ENCODE results near the gene PSMF1.

PSMF1 gene

GRCh38 chr20:1101533-1101932 is 16.9 kb upstream of the PSMF1 start:
- Histone ChIP-seq H3K9me2 (replicated peaks; ENCODE audit: insufficient read depth, low read length) (no peaks in the 10 kb centered on the region), H3K4me1 (ENCODE audit: low read length) (no peaks in the 10 kb centered on the region), H3K4me3 (ENCODE audit: low read length) (no peak overlapping the region), H3K36me3 (replicated peaks; ENCODE audit: insufficient read depth, low read length) (no peaks in the 10 kb centered on the region), H3K27ac (ENCODE audit: low read length) (no peak overlapping the region), H3K9me3 (replicated peaks; ENCODE audit: insufficient read depth, low read length) (no peaks in the 10 kb centered on the region; the same call in 1 of the 2 replicates), H4K20me1 (ENCODE audit: insufficient read depth, low read length) (no peaks in the 10 kb centered on the region), H2AFZ (ENCODE audit: low read length) (no peak overlapping the region), H3K9ac (ENCODE audit: low read length) (no peak overlapping the region), H3K79me2 (ENCODE audit: low read length) (no peaks in the 10 kb centered on the region), H3F3A (ENCODE audit: insufficient read depth, low read length) (no peaks in the 10 kb centered on the region), H3K27me3 (replicated peaks; ENCODE audit: insufficient read depth, low read length) (no peaks in the 10 kb centered on the region), H3K4me2 (ENCODE audit: low read depth, low read length) (no peak overlapping the region)
- DNase-seq, result no peak
- no peak for TF ChIP-seq EZH2 (optimal IDR thresholded peaks at IDR 0.05; ENCODE audit: low read depth, low read length)
- no peak for TF ChIP-seq CTCF (IDR thresholded peaks at IDR 0.05; ENCODE audit: low read length)
- no peak for TF ChIP-seq EZH2phosphoT487 (IDR thresholded peaks at IDR 0.05; ENCODE audit: low read length)

- Histone ChIP-seq H3K9ac (ENCODE audit: low read length) (no peak overlapping the region), H3K9me2 (replicated peaks; ENCODE audit: insufficient read depth, low read length) (no peaks in the 10 kb centered on the region)
- no peak for TF ChIP-seq EZH2phosphoT487 (IDR thresholded peaks at IDR 0.05; ENCODE audit: low read length)
- no peak for TF ChIP-seq EZH2 (optimal IDR thresholded peaks at IDR 0.05; ENCODE audit: low read depth, low read length)
- no peak for TF ChIP-seq CTCF (IDR thresholded peaks at IDR 0.05; ENCODE audit: low read length)
Observed at GRCh38 chr20:1102016-1102415, 16.4 kb upstream of the PSMF1 start.

GRCh38 chr20:1103751-1104150 is 14.7 kb upstream of the PSMF1 start:
- no peak overlapping the region for H3K4me2 ChIP-seq (ENCODE audit: low read depth, low read length)
- TF ChIP-seq EZH2 (optimal IDR thresholded peaks at IDR 0.05; ENCODE audit: low read depth, low read length) (no peak), EZH2phosphoT487 (IDR thresholded peaks at IDR 0.05; ENCODE audit: low read length) (no peak), CTCF (IDR thresholded peaks at IDR 0.05; ENCODE audit: low read length) (no peak)
- H3K27ac ChIP-seq (ENCODE audit: low read length), result no peak overlapping the region
- H3K9ac ChIP-seq (ENCODE audit: low read length), result no peak overlapping the region
- no peaks in the 10 kb centered on the region for H3F3A ChIP-seq (ENCODE audit: insufficient read depth, low read length)
- H4K20me1 ChIP-seq (ENCODE audit: insufficient read depth, low read length), result no peaks in the 10 kb centered on the region
- no peaks in the 10 kb centered on the region for H3K27me3 ChIP-seq (replicated peaks; ENCODE audit: insufficient read depth, low read length)
- no peaks in the 10 kb centered on the region for H3K4me1 ChIP-seq (ENCODE audit: low read length)
- no peaks in the 10 kb centered on the region; the same call in 1 of the 2 replicates for H3K9me3 ChIP-seq (replicated peaks; ENCODE audit: insufficient read depth, low read length)
- DNase-seq, result no peak
- no peak overlapping the region for H3K4me3 ChIP-seq (ENCODE audit: low read length)
- H3K9me2 ChIP-seq (replicated peaks; ENCODE audit: insufficient read depth, low read length), result no peaks in the 10 kb centered on the region
- no peak overlapping the region for H2AFZ ChIP-seq (ENCODE audit: low read length)
- no peaks in the 10 kb centered on the region for H3K36me3 ChIP-seq (replicated peaks; ENCODE audit: insufficient read depth, low read length)
- no peaks in the 10 kb centered on the region for H3K79me2 ChIP-seq (ENCODE audit: low read length)

More at GRCh38 chr20:1102016-1102415, 16.4 kb upstream of the PSMF1 start:
- no peaks in the 10 kb centered on the region for H3K4me1 ChIP-seq (ENCODE audit: low read length)
- H3K4me3 ChIP-seq (ENCODE audit: low read length), result no peak overlapping the region
- no peak overlapping the region for H2AFZ ChIP-seq (ENCODE audit: low read length)
- H3K79me2 ChIP-seq (ENCODE audit: low read length), result no peaks in the 10 kb centered on the region
- H3K36me3 ChIP-seq (replicated peaks; ENCODE audit: insufficient read depth, low read length), result no peaks in the 10 kb centered on the region
- no peaks in the 10 kb centered on the region for H3K27me3 ChIP-seq (replicated peaks; ENCODE audit: insufficient read depth, low read length)
- no peaks in the 10 kb centered on the region for H3F3A ChIP-seq (ENCODE audit: insufficient read depth, low read length)
- H4K20me1 ChIP-seq (ENCODE audit: insufficient read depth, low read length), result no peaks in the 10 kb centered on the region
- H3K4me2 ChIP-seq (ENCODE audit: low read depth, low read length), result no peak overlapping the region
- no peak overlapping the region for H3K27ac ChIP-seq (ENCODE audit: low read length)
- H3K9me3 ChIP-seq (replicated peaks; ENCODE audit: insufficient read depth, low read length), result no peaks in the 10 kb centered on the region; the same call in 1 of the 2 replicates
- no peak for DNase-seq

All from MM.1S (cell line).